Astrocyte (in vitro differentiated cells and primary cell): ENCODE measurements around the gene ADAMTS12.
A peak's percentile ranks its signal among the peaks of the same experiment; 100 is the strongest.

Source experiments
- EZH2 ChIP-seq: IDR thresholded peaks from 2 replicates; pipeline ENCODE4 v1.6.1; 2012; ENCODE audit warnings: mild to moderate bottlenecking, low read length, inconsistent platforms; ENCODE audit not compliant: insufficient read depth
- TF ChIP-seq, protein P1 (sequence below): IDR thresholded peaks from 2 replicates; pipeline ENCODE4 v1.5.1; 2011; ENCODE audit warnings: low read depth, mild to moderate bottlenecking, inconsistent platforms, low read length, moderate library complexity; ENCODE audit not compliant: insufficient read depth

DNA sequence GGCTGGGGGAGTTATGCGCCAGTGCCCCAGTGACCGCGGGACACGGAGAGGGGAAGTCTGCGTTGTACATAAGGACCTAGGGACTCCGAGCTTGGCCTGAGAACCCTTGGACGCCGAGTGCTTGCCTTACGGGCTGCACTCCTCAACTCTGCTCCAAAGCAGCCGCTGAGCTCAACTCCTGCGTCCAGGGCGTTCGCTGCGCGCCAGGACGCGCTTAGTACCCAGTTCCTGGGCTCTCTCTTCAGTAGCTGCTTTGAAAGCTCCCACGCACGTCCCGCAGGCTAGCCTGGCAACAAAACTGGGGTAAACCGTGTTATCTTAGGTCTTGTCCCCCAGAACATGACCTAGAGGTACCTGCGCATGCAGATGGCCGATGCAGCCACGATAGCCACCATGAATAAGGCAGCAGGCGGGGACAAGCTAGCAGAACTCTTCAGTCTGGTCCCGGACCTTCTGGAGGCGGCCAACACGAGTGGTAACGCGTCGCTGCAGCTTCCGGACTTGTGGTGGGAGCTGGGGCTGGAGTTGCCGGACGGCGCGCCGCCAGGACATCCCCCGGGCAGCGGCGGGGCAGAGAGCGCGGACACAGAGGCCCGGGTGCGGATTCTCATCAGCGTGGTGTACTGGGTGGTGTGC, 44.7 kb upstream of the ADAMTS12 start, which contains the start of gene RXFP3:
- TF ChIP-seq, protein P1, sequence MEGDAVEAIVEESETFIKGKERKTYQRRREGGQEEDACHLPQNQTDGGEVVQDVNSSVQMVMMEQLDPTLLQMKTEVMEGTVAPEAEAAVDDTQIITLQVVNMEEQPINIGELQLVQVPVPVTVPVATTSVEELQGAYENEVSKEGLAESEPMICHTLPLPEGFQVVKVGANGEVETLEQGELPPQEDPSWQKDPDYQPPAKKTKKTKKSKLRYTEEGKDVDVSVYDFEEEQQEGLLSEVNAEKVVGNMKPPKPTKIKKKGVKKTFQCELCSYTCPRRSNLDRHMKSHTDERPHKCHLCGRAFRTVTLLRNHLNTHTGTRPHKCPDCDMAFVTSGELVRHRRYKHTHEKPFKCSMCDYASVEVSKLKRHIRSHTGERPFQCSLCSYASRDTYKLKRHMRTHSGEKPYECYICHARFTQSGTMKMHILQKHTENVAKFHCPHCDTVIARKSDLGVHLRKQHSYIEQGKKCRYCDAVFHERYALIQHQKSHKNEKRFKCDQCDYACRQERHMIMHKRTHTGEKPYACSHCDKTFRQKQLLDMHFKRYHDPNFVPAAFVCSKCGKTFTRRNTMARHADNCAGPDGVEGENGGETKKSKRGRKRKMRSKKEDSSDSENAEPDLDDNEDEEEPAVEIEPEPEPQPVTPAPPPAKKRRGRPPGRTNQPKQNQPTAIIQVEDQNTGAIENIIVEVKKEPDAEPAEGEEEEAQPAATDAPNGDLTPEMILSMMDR, result no peak
- peak; percentile 30 for TF ChIP-seq EZH2
